Fibroblast of mammary gland (primary cell): ENCODE results near the gene IFNL3.
A peak's percentile ranks its signal among the peaks of the same experiment; 100 is the strongest.
"Not testable (repeated sequence)": the region's sequence is repeated elsewhere in the genome, so short reads cannot be mapped to it uniquely, and the experiment has no call there.

Experiments used
- DNase-seq: peaks from one replicate; pipeline ENCODE4 v3.0.0-alpha.2; 2010; ENCODE audit warnings: low read depth
- H3K4me3 ChIP-seq: 2 replicates; pipeline ENCODE4 v1.5.1; 2011; ENCODE audit warnings: low read depth, mild to moderate bottlenecking, low read length, moderate library complexity; ENCODE audit not compliant: control insufficient read depth
- TF ChIP-seq, protein P1 (sequence below): conservative IDR thresholded peaks from 2 replicates; pipeline ENCODE4 v1.5.1; 2011; ENCODE audit warnings: low read depth, low read length, inconsistent platforms; ENCODE audit not compliant: control insufficient read depth, insufficient read depth

IFNL3 gene

GRCh38 chr19:39251081-39251480 lies 6.3 kb upstream of the IFNL3 start:
- TF ChIP-seq, protein P1, sequence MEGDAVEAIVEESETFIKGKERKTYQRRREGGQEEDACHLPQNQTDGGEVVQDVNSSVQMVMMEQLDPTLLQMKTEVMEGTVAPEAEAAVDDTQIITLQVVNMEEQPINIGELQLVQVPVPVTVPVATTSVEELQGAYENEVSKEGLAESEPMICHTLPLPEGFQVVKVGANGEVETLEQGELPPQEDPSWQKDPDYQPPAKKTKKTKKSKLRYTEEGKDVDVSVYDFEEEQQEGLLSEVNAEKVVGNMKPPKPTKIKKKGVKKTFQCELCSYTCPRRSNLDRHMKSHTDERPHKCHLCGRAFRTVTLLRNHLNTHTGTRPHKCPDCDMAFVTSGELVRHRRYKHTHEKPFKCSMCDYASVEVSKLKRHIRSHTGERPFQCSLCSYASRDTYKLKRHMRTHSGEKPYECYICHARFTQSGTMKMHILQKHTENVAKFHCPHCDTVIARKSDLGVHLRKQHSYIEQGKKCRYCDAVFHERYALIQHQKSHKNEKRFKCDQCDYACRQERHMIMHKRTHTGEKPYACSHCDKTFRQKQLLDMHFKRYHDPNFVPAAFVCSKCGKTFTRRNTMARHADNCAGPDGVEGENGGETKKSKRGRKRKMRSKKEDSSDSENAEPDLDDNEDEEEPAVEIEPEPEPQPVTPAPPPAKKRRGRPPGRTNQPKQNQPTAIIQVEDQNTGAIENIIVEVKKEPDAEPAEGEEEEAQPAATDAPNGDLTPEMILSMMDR, result no peak
- no peak overlapping the region for H3K4me3 ChIP-seq
- no peak for DNase-seq

DNA sequence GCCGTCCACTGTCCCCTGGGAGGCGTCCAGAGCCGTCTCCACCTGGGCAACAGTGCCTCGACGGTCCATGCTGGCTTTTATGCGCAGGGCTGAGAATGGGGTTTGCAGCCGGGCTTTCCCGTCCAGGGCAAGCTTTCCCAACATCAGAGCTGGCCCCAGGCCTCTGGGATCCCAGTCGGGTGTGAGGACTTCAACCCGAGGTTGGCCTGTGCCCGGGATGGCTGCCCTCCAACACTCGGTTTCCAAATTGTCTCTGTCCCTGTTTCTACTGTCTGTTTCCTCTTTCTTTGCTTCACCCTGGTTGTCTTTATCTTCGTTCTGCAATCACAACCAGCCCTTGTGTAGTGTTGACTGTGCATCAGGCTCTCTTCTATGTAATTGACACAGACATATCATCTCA lies 4.0 kb upstream of the IFNL3 start, which contains the start of gene IFNL4:
TSS of gene IFNL4 (minus strand) at position 51 of the 400 bp plus-strand sequence.
- H3K4me3 ChIP-seq, result no peak within 1 kb of the TSS
- DNase-seq, result no peak
- TF ChIP-seq, protein P1, result no peak

DNA sequence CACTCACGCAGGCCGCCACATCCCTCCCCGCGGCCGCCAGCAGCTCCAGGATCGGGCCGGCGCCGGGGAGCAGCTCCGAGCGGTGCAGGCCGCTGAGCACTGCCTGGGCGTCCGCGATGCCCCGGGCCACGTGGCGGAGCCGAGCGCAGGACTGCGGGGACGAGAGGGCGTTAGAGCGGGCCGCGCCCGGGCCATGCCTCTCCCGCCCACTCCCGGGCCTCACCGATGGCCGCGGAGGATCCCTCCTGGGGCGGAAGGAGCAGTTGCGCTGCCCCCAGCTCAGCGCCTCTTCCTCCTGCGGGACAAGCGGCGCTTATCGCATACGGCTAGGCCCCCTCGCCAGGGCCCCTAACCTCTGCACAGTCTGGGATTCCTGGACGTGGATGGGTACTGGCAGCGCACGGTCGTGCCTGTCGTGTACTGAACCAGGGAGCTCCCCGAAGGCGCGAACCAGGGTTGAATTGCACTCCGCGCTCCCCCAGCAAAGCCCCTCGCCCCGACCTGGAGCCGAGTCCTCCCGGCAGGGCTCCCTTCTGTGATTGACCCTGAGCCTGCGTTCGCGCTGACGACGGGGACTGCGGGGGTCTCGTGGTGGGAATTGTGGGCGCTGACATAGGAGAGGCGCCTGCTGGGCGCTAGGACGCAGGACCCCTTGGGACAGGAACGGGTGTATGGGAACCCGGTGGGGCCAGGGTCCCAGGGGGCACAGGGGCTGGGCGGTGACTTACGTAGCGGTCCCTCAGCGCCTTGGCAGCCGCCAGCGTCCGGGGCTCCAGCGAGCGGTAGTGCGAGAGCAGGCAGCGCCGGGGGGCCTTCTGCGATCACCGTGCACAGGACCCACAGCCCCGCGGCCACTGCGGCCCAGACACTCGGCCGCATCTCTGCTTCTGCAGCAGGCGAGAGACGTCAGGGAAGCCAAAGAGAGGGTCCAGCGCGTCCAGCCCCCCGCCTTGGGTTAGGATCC lies 3.2 kb upstream of the IFNL3 start:
- no peak overlapping the region for H3K4me3 ChIP-seq
- TF ChIP-seq, protein P1, result no peak
- no peak for DNase-seq

DNA sequence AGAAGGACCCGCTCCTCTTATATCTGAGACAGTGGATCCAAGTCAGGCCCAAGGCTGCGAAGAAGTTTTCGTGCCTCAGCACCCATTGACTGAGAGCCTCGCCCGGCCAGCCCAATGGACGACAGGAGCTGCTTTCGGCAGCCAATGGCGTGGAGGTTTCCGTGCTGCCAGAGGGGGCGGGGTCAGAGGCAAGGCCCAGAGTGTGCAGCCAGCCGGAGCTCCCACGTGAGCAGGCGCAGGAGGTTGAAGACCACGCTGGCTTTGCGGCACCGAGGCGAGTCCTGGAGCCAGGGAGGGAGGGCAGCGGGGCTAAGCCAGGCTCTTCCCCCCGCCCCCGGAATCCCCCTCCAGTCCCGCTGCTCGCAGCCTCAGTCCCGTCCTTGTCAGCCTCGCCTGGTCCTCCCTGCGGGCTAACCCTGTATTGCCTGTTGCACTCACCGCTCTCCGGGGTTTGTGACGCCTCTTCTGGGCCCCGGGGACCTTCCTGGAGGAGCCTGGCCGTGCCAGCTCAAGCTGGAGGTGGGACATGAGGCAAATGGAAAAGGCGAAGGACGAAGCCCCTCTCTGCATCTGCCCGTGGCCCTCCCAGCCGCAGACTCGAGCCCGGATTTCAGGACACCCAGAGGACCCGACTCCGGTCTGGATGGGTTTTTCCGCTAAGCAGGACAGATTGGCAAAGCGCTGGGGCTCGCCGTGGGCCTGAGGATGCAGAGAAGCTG lies 2.3 kb upstream of the IFNL3 start:
- TF ChIP-seq, protein P1, result no peak
- DNase-seq, result peak; percentile 8
- no peak overlapping the region for H3K4me3 ChIP-seq

GRCh38 chr19:39245166-39245565 lies 360 bp upstream of the IFNL3 start:
- not testable (repeated sequence) for H3K4me3 ChIP-seq, DNase-seq

- not testable (repeated sequence) for H3K4me3 ChIP-seq, DNase-seq
These were observed 1.1 kb downstream of the IFNL3 start for GRCh38 chr19:39243741-39244140.

GRCh38 chr19:39240421-39240820 lies 4.4 kb downstream of the IFNL3 start:
- no peak for DNase-seq
- H3K4me3 ChIP-seq, result no peak overlapping the region
- TF ChIP-seq, protein P1, result no peak
